Lower leg skin (tissue), 4 donors: ENCODE data around the gene HSPA9. TPM values are rescaled to one million over a fixed set of nuclear protein-coding genes. Genes with fewer than 3 reads are reported as not detected.

Experiments used
- DNase-seq, 2 donors: peaks; one replicate each; pipeline ENCODE4 v3.0.0-alpha.2; 2019; ENCODE audit warnings: low spot score in 2 of 2
- H3K4me3 ChIP-seq: fragments of 200-600 bp; sonication (generic); 2 replicates; pipeline ENCODE4 v1.5.1; 2017; ENCODE audit warnings: mild to moderate bottlenecking, low read depth; ENCODE audit not compliant: poor library complexity, severe bottlenecking
- CTCF ChIP-seq, 3 donors: fragments of 450-650 bp; IDR thresholded peaks; one replicate each; pipeline ENCODE4 v1.5.1; 2016; ENCODE audit warnings: antibody characterized with exemption in 3 of 3, mild to moderate bottlenecking in 3 of 3, moderate library complexity in 2 of 3
- POLR2A ChIP-seq, 2 donors: fragments of 450-650 bp; IDR thresholded peaks; one replicate each; pipeline ENCODE4 v1.6.1; 2016 to 2017; ENCODE audit warnings: antibody characterized with exemption in 2 of 2, mild to moderate bottlenecking in 1 of 2, moderate library complexity in 1 of 2
- WGBS, 2 donors: methylation state at CpG; one replicate each; pipeline ENCODE4 v1.1.5; 2018; 5-methylcytosine and 5-hydroxymethylcytosine counted together
- intact Hi-C: fragments of 100-400 bp; cut with DNase I; formaldehyde crosslinking; loops from one replicate; pipeline ENCODE4 v1.15.0; 2023; ENCODE audit warnings: low total_unique reads
- total RNA-seq, 4 donors: library from RNA; depleted of rRNA; stranded (reverse); fragments of >200 nt; gene quantifications; one replicate each; pipeline ENCODE4 v1.1.0, GENCODE V29; 2016

The HSPA9 gene
- total RNA-seq, 4 donors from 2014 or later = 206 to 248 (median 216) TPM

DNA sequence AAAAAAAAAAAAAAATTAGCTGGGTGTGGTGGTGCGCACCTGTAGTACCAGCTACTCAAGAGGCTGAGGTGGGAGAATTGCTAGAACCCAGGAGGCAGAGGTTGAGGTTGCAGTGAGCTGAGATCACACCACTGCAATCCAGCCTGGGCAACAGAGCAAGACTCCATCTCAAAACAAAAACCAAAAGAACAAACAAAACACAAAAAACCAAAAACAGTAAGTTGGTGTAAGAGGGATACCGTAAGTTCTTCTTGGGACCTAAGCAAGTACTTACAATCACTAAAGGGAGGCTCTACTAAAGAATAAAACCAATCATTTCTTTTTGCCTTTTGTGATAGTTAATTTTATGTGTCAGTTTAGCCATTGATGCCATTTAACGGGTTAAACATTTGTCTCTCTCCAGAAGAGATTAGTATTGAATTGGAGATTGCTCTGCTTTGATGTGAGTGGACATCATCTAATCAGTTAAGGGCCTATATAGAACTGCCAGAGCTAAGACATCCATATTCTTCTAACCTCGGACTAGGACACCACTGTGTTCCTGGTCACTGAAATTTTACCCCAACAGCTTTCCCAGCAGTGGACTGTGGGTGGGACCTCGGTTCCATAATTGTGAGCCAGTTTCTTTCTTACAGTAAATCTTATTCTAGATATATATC, 21.6 kb downstream of the HSPA9 start:
- no peak for TF ChIP-seq POLR2A (IDR thresholded peaks at IDR 0.05)
- TF ChIP-seq CTCF (IDR thresholded peaks at IDR 0.05) = no peak
- 88 to 94% methylated on average over 5 of the region's 5 CpGs for WGBS, 2 donors
- no peak for DNase-seq
- intact Hi-C loops = no loop called here
- H3K4me3 ChIP-seq = no peak overlapping the region

GRCh38 chr5:138552657-138553056, 22.5 kb downstream of the HSPA9 start:
- intact Hi-C loops = no loop called here
- no peak for TF ChIP-seq CTCF (IDR thresholded peaks at IDR 0.05)
- no peak for TF ChIP-seq POLR2A (IDR thresholded peaks at IDR 0.05)
- WGBS, 2 donors = 89 to 91% methylated on average over 4 of the region's 4 CpGs
- no peak overlapping the region for H3K4me3 ChIP-seq
- no peak for DNase-seq

- H3K4me3 ChIP-seq = no peak overlapping the region
- TF ChIP-seq POLR2A (IDR thresholded peaks at IDR 0.05) (no peak), CTCF (IDR thresholded peaks at IDR 0.05) (no peak)
- WGBS, 2 donors = 90 to 94% methylated on average over 5 of the region's 5 CpGs
- intact Hi-C loops = loop anchor here (10.0 kb wide), 1 partner anchor 85 kb away; the partner anchor contains the start of gene EGR1
- no peak for DNase-seq
These were observed 25.8 kb downstream of the HSPA9 start for GRCh38 chr5:138549414-138549813.

GRCh38 chr5:138545919-138546562, 29.2 kb downstream of the HSPA9 start:
- DNase-seq = no peak
- TF ChIP-seq POLR2A (IDR thresholded peaks at IDR 0.05) = no peak
- no peak for TF ChIP-seq CTCF (IDR thresholded peaks at IDR 0.05)
- no peak overlapping the region for H3K4me3 ChIP-seq
- WGBS, 2 donors = 65 to 69% methylated on average over 6 of the region's 6 CpGs
- intact Hi-C loops = loop anchor here (10.0 kb wide), 1 partner anchor 81 kb away; the partner anchor contains the start of gene EGR1

DNA sequence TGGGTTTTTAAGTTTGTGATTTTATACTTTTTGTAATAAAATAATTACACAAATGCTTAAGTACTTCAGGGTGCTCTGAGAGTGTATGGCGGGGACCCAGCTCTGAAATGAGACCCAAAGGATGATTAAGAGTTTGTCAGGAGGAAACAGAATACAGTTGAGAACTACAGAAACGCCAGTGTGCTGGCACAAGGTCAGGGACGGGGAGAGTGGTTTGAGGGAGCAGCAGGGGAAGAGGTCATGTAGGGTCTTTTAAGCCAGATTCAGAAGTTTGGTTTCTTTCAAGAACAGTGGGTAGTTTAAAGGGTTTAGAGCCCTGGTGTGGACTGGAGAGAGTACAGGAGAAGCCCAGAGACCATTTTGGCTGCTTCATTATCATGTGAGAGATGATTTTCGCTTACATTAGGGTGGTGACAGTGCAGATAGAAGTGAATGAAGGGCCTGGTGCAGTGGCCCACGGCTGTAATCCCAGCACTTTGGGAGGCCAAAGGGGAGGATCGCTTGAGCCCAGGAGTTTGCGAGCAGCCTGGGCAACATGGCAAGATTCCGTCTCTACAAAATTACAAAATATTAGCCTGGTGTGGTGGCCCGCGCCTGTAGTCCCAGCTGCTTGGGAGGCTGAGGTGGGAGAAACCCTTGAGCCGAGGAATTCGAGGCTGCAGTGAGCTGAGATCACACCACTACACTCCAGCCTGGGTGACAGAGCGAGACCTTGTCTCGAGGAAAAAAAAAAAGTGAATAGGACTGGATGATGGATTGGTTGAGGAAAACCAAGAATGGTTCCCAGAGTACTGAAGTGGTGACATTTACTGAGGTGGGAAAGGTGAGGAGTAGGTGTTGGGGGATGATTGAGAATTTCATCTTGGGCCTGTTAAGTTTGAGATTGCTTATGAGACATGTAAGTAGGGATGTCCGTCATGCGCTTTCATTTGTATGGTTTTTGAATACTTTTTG, 30.7 kb downstream of the HSPA9 start:
- intact Hi-C loops = loop anchor here (10.0 kb wide), 1 partner anchor 80 kb away; the partner anchor contains the start of gene EGR1
- DNase-seq = no peak
- 55 to 60% methylated on average over 16 of the region's 16 CpGs for WGBS, 2 donors
- H3K4me3 ChIP-seq = peak overlapping the region; percentile 85
- no peak for TF ChIP-seq POLR2A (IDR thresholded peaks at IDR 0.05)
- TF ChIP-seq CTCF (IDR thresholded peaks at IDR 0.05) = no peak
